Measurements from ENCODE around the gene GDI1. TPM values are rescaled to one million over a fixed set of nuclear protein-coding genes. Genes with fewer than 3 reads are reported as not detected.

Gene GDI1
- total RNA-seq, 1 experiment from 2014 or later: 116 TPM

- TF ChIP-seq EZH2 (IDR thresholded peaks at IDR 0.05; ENCODE audit: low read depth): no peak
- TF ChIP-seq CTCF (conservative IDR thresholded peaks at IDR 0.05): no peak
- Histone ChIP-seq H4K20me1 (ENCODE audit: insufficient read depth) (no peaks in the 10 kb centered on the region), H3K4me3 (no peak overlapping the region), H3K4me1 (replicated peaks; ENCODE audit: insufficient read depth) (peaks cover 7% of the 10 kb centered on the region; the same call in 1 of the 2 replicates), H3K4me2 (no peak overlapping the region), H3K9me3 (ENCODE audit: insufficient read depth, low read depth) (no peaks in the 10 kb centered on the region), H3F3A (ENCODE audit: insufficient read depth, low read depth) (no peaks in the 10 kb centered on the region; the same call in 1 of the 2 replicates), H3K79me2 (ENCODE audit: low read depth) (peaks cover 20% of the 10 kb centered on the region), H3K27ac (no peak overlapping the region), H3K27me3 (ENCODE audit: insufficient read depth, low read depth) (no peaks in the 10 kb centered on the region), H2AFZ (no peak overlapping the region), H3K36me3 (ENCODE audit: low read depth) (no peaks in the 10 kb centered on the region), H3K9me2 (ENCODE audit: insufficient read depth) (no peaks in the 10 kb centered on the region)
- intact Hi-C loops (cut with micrococcal nuclease; ENCODE audit: unreplicated experiment): no loop called here
- DNase-seq: no peak
- POLR2A ChIA-PET (ENCODE audit: unreplicated experiment): no interaction called here
- BruUV-seq (replicated peaks): no TSS peak
- CTCF ChIA-PET: no interaction called here
Measured at GRCh38 chrX:154435171-154435733, 1.7 kb upstream of the GDI1 start.

GRCh38 chrX:154436374-154436982 is 476 bp upstream of the GDI1 start:
- H3K4me2 ChIP-seq: no peak overlapping the region
- no peaks in the 10 kb centered on the region for H3K36me3 ChIP-seq (ENCODE audit: low read depth)
- no TSS peak for BruUV-seq (replicated peaks)
- CTCF ChIA-PET: no interaction called here
- H3K4me1 ChIP-seq (replicated peaks; ENCODE audit: insufficient read depth): peaks cover 7% of the 10 kb centered on the region; the same call in 1 of the 2 replicates
- H3K9me2 ChIP-seq (ENCODE audit: insufficient read depth): no peaks in the 10 kb centered on the region
- TF ChIP-seq EZH2 (IDR thresholded peaks at IDR 0.05; ENCODE audit: low read depth): no peak
- no peak for TF ChIP-seq CTCF (conservative IDR thresholded peaks at IDR 0.05)
- H3K27me3 ChIP-seq (ENCODE audit: insufficient read depth, low read depth): no peaks in the 10 kb centered on the region
- H3F3A ChIP-seq (ENCODE audit: insufficient read depth, low read depth): no peaks in the 10 kb centered on the region; the same call in 1 of the 2 replicates
- peak in 1 of 2 experiments; percentile 22 for DNase-seq
- peaks cover 15% of the 10 kb centered on the region for H3K79me2 ChIP-seq (ENCODE audit: low read depth)
- peak overlapping the region; percentile 56; the same call in 1 of the 2 replicates for H3K4me3 ChIP-seq
- no peak overlapping the region for H2AFZ ChIP-seq
- H3K9me3 ChIP-seq (ENCODE audit: insufficient read depth, low read depth): no peaks in the 10 kb centered on the region
- no peak overlapping the region for H3K27ac ChIP-seq
- POLR2A ChIA-PET (ENCODE audit: unreplicated experiment): no interaction called here
- intact Hi-C loops (cut with micrococcal nuclease; ENCODE audit: unreplicated experiment): no loop called here
- H4K20me1 ChIP-seq (ENCODE audit: insufficient read depth): no peaks in the 10 kb centered on the region

- Histone ChIP-seq H3K36me3 (ENCODE audit: low read depth) (no peaks in the 10 kb centered on the region), H3K79me2 (ENCODE audit: low read depth) (peaks cover 15% of the 10 kb centered on the region), H3K4me1 (replicated peaks; ENCODE audit: insufficient read depth) (peaks cover 7% of the 10 kb centered on the region; the same call in 1 of the 2 replicates), H3K4me2 (peak overlapping the region; percentile 86), H3F3A (ENCODE audit: insufficient read depth, low read depth) (peaks cover 8% of the 10 kb centered on the region; the same call in 1 of the 2 replicates), H3K27ac (no peak overlapping the region), H3K27me3 (ENCODE audit: insufficient read depth, low read depth) (no peaks in the 10 kb centered on the region), H3K9me3 (ENCODE audit: insufficient read depth, low read depth) (no peaks in the 10 kb centered on the region), H3K9me2 (ENCODE audit: insufficient read depth) (no peaks in the 10 kb centered on the region), H2AFZ (no peak overlapping the region), H4K20me1 (ENCODE audit: insufficient read depth) (no peaks in the 10 kb centered on the region), H3K4me3 (peak overlapping the region; percentile 56; the same call in 1 of the 2 replicates)
- ChIA-PET CTCF (no interaction called here), POLR2A (ENCODE audit: unreplicated experiment) (no interaction called here)
- intact Hi-C loops (cut with micrococcal nuclease; ENCODE audit: unreplicated experiment): no loop called here
- TF ChIP-seq EZH2 (IDR thresholded peaks at IDR 0.05; ENCODE audit: low read depth) (no peak), CTCF (conservative IDR thresholded peaks at IDR 0.05) (no peak)
- DNase-seq: no peak
- BruUV-seq (replicated peaks): TSS peak; percentile 41
Measured at GRCh38 chrX:154437971-154438893, 1.3 kb downstream of the GDI1 start.

Measured in PC-9 (cell line).